HepG2 (cell line): ENCODE data around the gene ZNHIT6. TPM values are rescaled to one million over a fixed set of nuclear protein-coding genes. Genes with fewer than 3 reads are reported as not detected.

Experiments used
- AKNA ChIP-seq: sonication (generic); formaldehyde crosslinking; IDR thresholded peaks from 2 replicates; pipeline ENCODE4 v1.4.0; 2020; ENCODE audit warnings: missing genetic modification reagents, borderline replicate concordance
- CBFB ChIP-seq: sonication (generic); formaldehyde crosslinking; IDR thresholded peaks from 2 replicates; pipeline ENCODE4 v1.4.0; 2020; ENCODE audit warnings: missing genetic modification reagents
- KLF13 ChIP-seq: sonication (generic); formaldehyde crosslinking; IDR thresholded peaks from 2 replicates; pipeline ENCODE4 v1.4.0; 2020; ENCODE audit warnings: mild to moderate bottlenecking, missing genetic modification reagents
- MED13 ChIP-seq: sonication (generic); formaldehyde crosslinking; IDR thresholded peaks from 2 replicates; pipeline ENCODE4 v1.5.0; 2020; ENCODE audit warnings: missing genetic modification reagents
- MIER3 ChIP-seq: IDR thresholded peaks from 2 replicates; pipeline ENCODE4 v1.6.1; 2016; ENCODE audit warnings: missing compliant biosample characterization, borderline replicate concordance
- NFKB2 ChIP-seq: sonication (generic); formaldehyde crosslinking; IDR thresholded peaks from 2 replicates; pipeline ENCODE4 v1.4.0; 2020; ENCODE audit warnings: missing genetic modification reagents, borderline replicate concordance
- SNAPC4 ChIP-seq: sonication (generic); formaldehyde crosslinking; IDR thresholded peaks from 2 replicates; pipeline ENCODE4 v1.4.0; 2020; ENCODE audit warnings: mild to moderate bottlenecking, missing genetic modification reagents
- TERF1 ChIP-seq: sonication (generic); formaldehyde crosslinking; IDR thresholded peaks from 2 replicates; pipeline ENCODE4 v1.8.0; 2022; ENCODE audit warnings: mild to moderate bottlenecking, missing genetic modification reagents, moderate library complexity
- TFE3 ChIP-seq: IDR thresholded peaks from 2 replicates; pipeline ENCODE4 v1.6.1; 2016
- ZNF710 ChIP-seq: sonication (generic); formaldehyde crosslinking; IDR thresholded peaks from 2 replicates; pipeline ENCODE4 v1.5.0; 2020; ENCODE audit warnings: mild to moderate bottlenecking, missing genetic modification reagents, borderline replicate concordance
- ZSCAN21 ChIP-seq: sonication (generic); formaldehyde crosslinking; IDR thresholded peaks from 2 replicates; pipeline ENCODE4 v1.8.0; 2022; ENCODE audit warnings: mild to moderate bottlenecking, missing genetic modification reagents, moderate library complexity, borderline replicate concordance
- ZSCAN9 ChIP-seq: IDR thresholded peaks from 2 replicates; pipeline ENCODE4 v1.6.1; 2016; ENCODE audit warnings: borderline replicate concordance
- polyA plus RNA-seq, 8 experiments: library from polyadenylated mRNA; depleted of rRNA in 3 of 8; stranded (reverse) in 7 of 8; unstranded in 1 of 8; fragments of >200 nt; fragmentation: Illumina TruSeq in 4 of 8; extraction: Trizol in 4 of 8; gene quantifications; 2 replicates each; pipeline versions ENCODE4 v1.2.1 to v1.2.3, GENCODE V29; 2011 to 2016; ENCODE audit warnings: low read depth in 4 of 8, missing spikeins in 1 of 8, mixed read lengths in 1 of 8; ENCODE audit not compliant: insufficient read depth in 1 of 8
- total RNA-seq, 5 experiments: library from RNA; depleted of rRNA; stranded (reverse); fragments of >200 nt; fragmentation: Illumina TruSeq; extraction: Trizol; gene quantifications; 2 replicates each; pipeline ENCODE4 v1.2.3, GENCODE V29; 2016; ENCODE audit warnings: low read depth in 1 of 5

Gene ZNHIT6
- total and polyA plus RNA-seq, 2 of the 13 experiments (the other 11 are each of a cell fraction or from before 2014, with no cell fraction given), result 6.0 to 15.2 TPM

- TF ChIP-seq AKNA (CRISPR knock-in tag) (0 out of 2 replicates have a peak, but pooled peaks have one; percentile 24), TERF1 (CRISPR knock-in tag) (no peak), CBFB (CRISPR knock-in tag) (peak; percentile 23; the same call in 1 of the 2 replicates), MED13 (0 out of 2 replicates have a peak, but pooled peaks have one; percentile 44), ZSCAN21 (peak; percentile 46; the same call in 1 of the 2 replicates), KLF13 (CRISPR knock-in tag) (no peak), ZNF710 (CRISPR knock-in tag) (peak; percentile 82; the same call in 1 of the 2 replicates), NFKB2 (CRISPR knock-in tag) (peak; percentile 59; the same call in 1 of the 2 replicates), SNAPC4 (CRISPR knock-in tag) (no peak), TFE3 (CRISPR knock-in tag) (peak; percentile 73), ZSCAN9 (peak; percentile 63; the same call in 1 of the 2 replicates), MIER3 (peak; percentile 31; the same call in 1 of the 2 replicates)
Observed at GRCh38 chr1:85707990-85708828, at the start of gene ZNHIT6 (continued).
